ENCODE results near the gene CPNE2.

The CPNE2 gene

GRCh38 chr16:57093666-57094564 lies 1.5 kb downstream of the CPNE2 start:
- Histone ChIP-seq H2AFZ (ENCODE audit: low read depth, low read length) (no peak overlapping the region), H2BK12ac (ENCODE audit: low read length in 2 of 2) (no peak overlapping the region), H3K4me1 (ENCODE audit: control insufficient read depth, insufficient read depth, low read depth, low read length) (peaks cover 18% of the 10 kb centered on the region), H3K4me2 (ENCODE audit: low read length, poor library complexity, severe bottlenecking) (peak overlapping the region; percentile 80), H3K23ac (ENCODE audit: low read length in 2 of 2) (no peak overlapping the region), H3K27ac (ENCODE audit: low read length, poor library complexity, severe bottlenecking) (no peak overlapping the region), H3K4me3 (ENCODE audit: insufficient read depth in 1 of 2, low read depth in 1 of 2, low read length in 2 of 2) (peak overlapping the region in 1 of 2 experiments; percentile 73), H3K9me3 (ENCODE audit: control insufficient read depth, low read length) (no peaks in the 10 kb centered on the region), H3K27me3 (ENCODE audit: control insufficient read depth in 1 of 2, insufficient read depth in 1 of 2, low read length in 2 of 2) (peaks cover 0 to 6% of the 10 kb centered on the region in 2 experiments), H3K18ac (ENCODE audit: low read depth in 1 of 2, low read length in 2 of 2) (no peak overlapping the region), H2AK5ac (ENCODE audit: low read length, severe bottlenecking) (no peak overlapping the region), H3K79me1 (replicated peaks; ENCODE audit: low read length, poor library complexity, severe bottlenecking) (peaks cover 26% of the 10 kb centered on the region), H3K14ac (ENCODE audit: low read length in 2 of 2) (no peak overlapping the region), H4K91ac (ENCODE audit: low read length) (no peak overlapping the region), H4K8ac (ENCODE audit: low read length) (no peak overlapping the region), H3K36me3 (ENCODE audit: control insufficient read depth in 1 of 2, insufficient read depth in 2 of 2, low read depth in 1 of 2, low read length in 2 of 2) (no peaks in the 10 kb centered on the region), H2BK15ac (ENCODE audit: low read depth, poor library complexity, severe bottlenecking) (peak overlapping the region; percentile 65), H2BK120ac (ENCODE audit: low read depth, low read length) (peak overlapping the region; percentile 64), H3K4ac (ENCODE audit: low read depth in 1 of 2, low read length in 2 of 2) (peak overlapping the region in 1 of 2 experiments; percentile 37), H3K9ac (ENCODE audit: low read length) (peak overlapping the region; percentile 63), H2BK5ac (ENCODE audit: low read depth, low read length, poor library complexity, severe bottlenecking) (no peak overlapping the region)
- 86% methylated on average over 17 of the region's 18 CpGs for WGBS
- no peak for DNase-seq

GRCh38 chr16:57094911-57095310 lies 2.5 kb downstream of the CPNE2 start:
- no peaks in the 10 kb centered on the region for H3K36me3 ChIP-seq (ENCODE audit: control insufficient read depth in 1 of 2, insufficient read depth in 2 of 2, low read depth in 1 of 2, low read length in 2 of 2)
- H2AK5ac ChIP-seq (ENCODE audit: low read length, severe bottlenecking) = no peak overlapping the region
- H3K4me3 ChIP-seq (ENCODE audit: insufficient read depth in 1 of 2, low read depth in 1 of 2, low read length in 2 of 2) = no peak overlapping the region
- no peak overlapping the region for H2AFZ ChIP-seq (ENCODE audit: low read depth, low read length)
- no peak overlapping the region for H3K18ac ChIP-seq (ENCODE audit: low read depth in 1 of 2, low read length in 2 of 2)
- H3K4ac ChIP-seq (ENCODE audit: low read depth in 1 of 2, low read length in 2 of 2) = no peak overlapping the region
- no peak overlapping the region for H3K27ac ChIP-seq (ENCODE audit: low read length, poor library complexity, severe bottlenecking)
- H3K23ac ChIP-seq (ENCODE audit: low read length in 2 of 2) = peak overlapping the region in 1 of 2 experiments; percentile 53
- no peaks in the 10 kb centered on the region for H3K27me3 ChIP-seq (ENCODE audit: control insufficient read depth in 1 of 2, insufficient read depth in 1 of 2, low read length in 2 of 2)
- no peak overlapping the region for H4K91ac ChIP-seq (ENCODE audit: low read length)
- H4K8ac ChIP-seq (ENCODE audit: low read length) = no peak overlapping the region
- H3K4me1 ChIP-seq (ENCODE audit: control insufficient read depth, insufficient read depth, low read depth, low read length) = peaks cover 20% of the 10 kb centered on the region
- H3K9me3 ChIP-seq (ENCODE audit: control insufficient read depth, low read length) = no peaks in the 10 kb centered on the region
- no peak overlapping the region for H2BK12ac ChIP-seq (ENCODE audit: low read length in 2 of 2)
- no peak overlapping the region for H3K4me2 ChIP-seq (ENCODE audit: low read length, poor library complexity, severe bottlenecking)
- WGBS = 84% methylated on average over 5 of the region's 5 CpGs
- no peak overlapping the region for H3K14ac ChIP-seq (ENCODE audit: low read length in 2 of 2)
- H2BK15ac ChIP-seq (ENCODE audit: low read depth, poor library complexity, severe bottlenecking) = no peak overlapping the region
- no peak for DNase-seq
- H2BK120ac ChIP-seq (ENCODE audit: low read depth, low read length) = no peak overlapping the region
- no peak overlapping the region for H2BK5ac ChIP-seq (ENCODE audit: low read depth, low read length, poor library complexity, severe bottlenecking)
- peaks cover 26% of the 10 kb centered on the region for H3K79me1 ChIP-seq (replicated peaks; ENCODE audit: low read length, poor library complexity, severe bottlenecking)
- H3K9ac ChIP-seq (ENCODE audit: low read length) = no peak overlapping the region

- Histone ChIP-seq H3K18ac (ENCODE audit: low read depth in 1 of 2, low read length in 2 of 2) (no peak overlapping the region), H3K4me3 (ENCODE audit: insufficient read depth in 1 of 2, low read depth in 1 of 2, low read length in 2 of 2) (no peak overlapping the region), H3K27ac (ENCODE audit: low read length, poor library complexity, severe bottlenecking) (no peak overlapping the region), H3K9me3 (ENCODE audit: control insufficient read depth, low read length) (no peaks in the 10 kb centered on the region), H3K23ac (ENCODE audit: low read length in 2 of 2) (no peak overlapping the region), H3K4me1 (ENCODE audit: control insufficient read depth, insufficient read depth, low read depth, low read length) (peaks cover 19% of the 10 kb centered on the region), H2AK5ac (ENCODE audit: low read length, severe bottlenecking) (no peak overlapping the region), H3K4ac (ENCODE audit: low read depth in 1 of 2, low read length in 2 of 2) (no peak overlapping the region), H2BK5ac (ENCODE audit: low read depth, low read length, poor library complexity, severe bottlenecking) (no peak overlapping the region), H2BK15ac (ENCODE audit: low read depth, poor library complexity, severe bottlenecking) (no peak overlapping the region), H2BK12ac (ENCODE audit: low read length in 2 of 2) (no peak overlapping the region), H3K79me1 (replicated peaks; ENCODE audit: low read length, poor library complexity, severe bottlenecking) (peaks cover 28% of the 10 kb centered on the region), H4K8ac (ENCODE audit: low read length) (no peak overlapping the region), H3K36me3 (ENCODE audit: control insufficient read depth in 1 of 2, insufficient read depth in 2 of 2, low read depth in 1 of 2, low read length in 2 of 2) (no peaks in the 10 kb centered on the region), H3K9ac (ENCODE audit: low read length) (no peak overlapping the region), H4K91ac (ENCODE audit: low read length) (no peak overlapping the region), H3K14ac (ENCODE audit: low read length in 2 of 2) (no peak overlapping the region), H3K27me3 (ENCODE audit: control insufficient read depth in 1 of 2, insufficient read depth in 1 of 2, low read length in 2 of 2) (no peaks in the 10 kb centered on the region), H3K4me2 (ENCODE audit: low read length, poor library complexity, severe bottlenecking) (no peak overlapping the region), H2BK120ac (ENCODE audit: low read depth, low read length) (no peak overlapping the region), H2AFZ (ENCODE audit: low read depth, low read length) (no peak overlapping the region)
- 100% methylated on average over 2 of the region's 3 CpGs for WGBS
- no peak for DNase-seq
Observed at GRCh38 chr16:57096192-57096591, 3.8 kb downstream of the CPNE2 start.

- peaks cover 31% of the 10 kb centered on the region for H3K79me1 ChIP-seq (replicated peaks; ENCODE audit: low read length, poor library complexity, severe bottlenecking)
- H3K36me3 ChIP-seq (ENCODE audit: control insufficient read depth in 1 of 2, insufficient read depth in 2 of 2, low read depth in 1 of 2, low read length in 2 of 2) = no peaks in the 10 kb centered on the region
- WGBS = 94% methylated on average over 2 of the region's 2 CpGs
Observed at GRCh38 chr16:57096793-57097192, 4.4 kb downstream of the CPNE2 start.

More at GRCh38 chr16:57096793-57097192, 4.4 kb downstream of the CPNE2 start:
- DNase-seq = no peak
- no peak overlapping the region for H3K4me3 ChIP-seq (ENCODE audit: insufficient read depth in 1 of 2, low read depth in 1 of 2, low read length in 2 of 2)
- H2BK15ac ChIP-seq (ENCODE audit: low read depth, poor library complexity, severe bottlenecking) = no peak overlapping the region
- no peaks in the 10 kb centered on the region for H3K9me3 ChIP-seq (ENCODE audit: control insufficient read depth, low read length)
- no peak overlapping the region for H2BK5ac ChIP-seq (ENCODE audit: low read depth, low read length, poor library complexity, severe bottlenecking)
- no peak overlapping the region for H2BK12ac ChIP-seq (ENCODE audit: low read length in 2 of 2)
- H3K4me1 ChIP-seq (ENCODE audit: control insufficient read depth, insufficient read depth, low read depth, low read length) = peaks cover 16% of the 10 kb centered on the region
- H2AK5ac ChIP-seq (ENCODE audit: low read length, severe bottlenecking) = no peak overlapping the region
- no peak overlapping the region for H3K4ac ChIP-seq (ENCODE audit: low read depth in 1 of 2, low read length in 2 of 2)
- H3K23ac ChIP-seq (ENCODE audit: low read length in 2 of 2) = no peak overlapping the region
- no peak overlapping the region for H3K4me2 ChIP-seq (ENCODE audit: low read length, poor library complexity, severe bottlenecking)
- no peak overlapping the region for H3K27ac ChIP-seq (ENCODE audit: low read length, poor library complexity, severe bottlenecking)
- no peak overlapping the region for H2AFZ ChIP-seq (ENCODE audit: low read depth, low read length)
- H2BK120ac ChIP-seq (ENCODE audit: low read depth, low read length) = no peak overlapping the region
- H4K8ac ChIP-seq (ENCODE audit: low read length) = no peak overlapping the region
- no peak overlapping the region for H3K9ac ChIP-seq (ENCODE audit: low read length)
- no peak overlapping the region for H3K14ac ChIP-seq (ENCODE audit: low read length in 2 of 2)
- H3K27me3 ChIP-seq (ENCODE audit: control insufficient read depth in 1 of 2, insufficient read depth in 1 of 2, low read length in 2 of 2) = no peaks in the 10 kb centered on the region
- H3K18ac ChIP-seq (ENCODE audit: low read depth in 1 of 2, low read length in 2 of 2) = no peak overlapping the region
- no peak overlapping the region for H4K91ac ChIP-seq (ENCODE audit: low read length)
